Activated CD4-positive, alpha-beta memory T cell treated with anti-CD3 and anti-CD28 coated beads for 36 hours (primary cell): ENCODE measurements around the gene OR51L1. TPM values are rescaled to one million over a fixed set of nuclear protein-coding genes. Genes with fewer than 3 reads are reported as not detected.

ENCODE experiments used
- CTCF ChIA-PET: fragments of 350-600 bp; sonication (Branson Sonifier 250); formaldehyde crosslinking; loops from one replicate; lab custom pipeline; 2021; ENCODE audit warnings: antibody characterized with exemption, inconsistent platforms; lab: Charles Lee
- POLR2A ChIA-PET: fragments of 350-600 bp; sonication (Branson Sonifier 250); formaldehyde crosslinking; loops from one replicate; lab custom pipeline; 2021; ENCODE audit warnings: antibody characterized with exemption; lab: Charles Lee
- DNase-seq: peaks from one replicate; pipeline ENCODE4 v3.0.0-alpha.2; 2020
- H3K27ac Mint-ChIP-seq: one replicate; pipeline ENCODE4 v1.8.0; 2021; ENCODE audit warnings: mixed read lengths
- H3K27me3 Mint-ChIP-seq: one replicate; pipeline ENCODE4 v1.8.0; 2021; ENCODE audit warnings: mixed read lengths
- H3K36me3 Mint-ChIP-seq: one replicate; pipeline ENCODE4 v1.8.0; 2021; ENCODE audit warnings: mixed read lengths
- H3K4me1 Mint-ChIP-seq: one replicate; pipeline ENCODE4 v1.8.0; 2021; ENCODE audit warnings: low read depth, mixed read lengths
- H3K4me3 Mint-ChIP-seq: one replicate; pipeline ENCODE4 v1.8.0; 2021; ENCODE audit warnings: mild to moderate bottlenecking, mixed read lengths
- H3K9me3 Mint-ChIP-seq: one replicate; pipeline ENCODE4 v1.8.0; 2021; ENCODE audit warnings: mixed read lengths
- intact Hi-C: fragments of 100-400 bp; cut with micrococcal nuclease; formaldehyde crosslinking; loops from one replicate; pipeline ENCODE4 v1.15.1; 2023
- total RNA-seq, 2 experiments: library from RNA; stranded (reverse); gene quantifications; one replicate each; pipeline ENCODE4 v1.2.3, GENCODE V29; 2021

OR51L1 gene
- total RNA-seq, 2 experiments from 2014 or later, result not detected

DNA sequence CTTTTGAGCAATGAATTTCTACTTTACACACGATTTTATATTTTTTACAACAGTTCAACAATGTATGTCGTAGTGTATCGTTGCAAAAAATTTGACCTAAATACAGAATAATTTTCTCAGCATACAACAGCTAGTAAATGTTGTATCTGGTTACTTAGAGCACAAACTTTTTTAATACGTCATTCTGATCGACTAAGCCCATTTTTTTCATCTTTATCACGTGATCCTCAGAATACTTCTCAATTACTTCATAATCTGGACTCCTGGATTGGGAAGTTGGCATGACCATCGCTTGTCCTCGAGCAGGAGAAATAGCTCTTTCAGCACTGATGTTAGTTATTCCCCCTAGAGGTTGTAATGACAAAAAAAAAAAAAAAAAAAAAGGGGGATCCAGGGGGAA lies 16.6 kb downstream of the OR51L1 start:
- H3K27me3 Mint-ChIP-seq, result peaks cover 4% of the 10 kb centered on the region
- intact Hi-C loops, result no loop called here
- H3K27ac Mint-ChIP-seq, result no peak overlapping the region
- ChIA-PET POLR2A (no interaction called here), CTCF (interaction anchor here (1.4 kb wide), 1 partner anchor 11 kb away, joined by 3 read pairs; no protein-coding TSS in a partner anchor)
- H3K36me3 Mint-ChIP-seq, result no peaks in the 10 kb centered on the region
- no peak overlapping the region for H3K4me3 Mint-ChIP-seq
- no peaks in the 10 kb centered on the region for H3K9me3 Mint-ChIP-seq
- no peaks in the 10 kb centered on the region for H3K4me1 Mint-ChIP-seq
- DNase-seq, result no peak

DNA sequence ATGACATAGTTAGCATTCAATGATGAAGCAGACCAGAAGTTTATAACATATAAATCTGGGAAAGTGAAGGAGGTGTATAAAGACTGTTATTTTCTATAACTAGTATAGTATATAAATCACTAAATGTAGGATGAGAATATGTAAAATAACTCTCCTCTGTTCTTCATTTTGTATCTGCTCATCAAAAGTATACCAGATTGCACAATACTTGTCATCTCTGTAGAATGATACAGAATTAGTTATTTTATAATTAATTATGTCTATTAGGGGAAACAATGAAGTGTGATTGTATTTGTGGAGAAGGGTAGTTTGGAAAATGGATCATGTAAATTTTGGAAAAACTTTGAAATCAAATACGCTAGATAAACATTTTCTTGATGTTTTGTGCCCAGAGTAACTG lies 18.4 kb downstream of the OR51L1 start:
- H3K4me1 Mint-ChIP-seq, result no peaks in the 10 kb centered on the region
- no peak overlapping the region for H3K4me3 Mint-ChIP-seq
- DNase-seq, result no peak
- peaks cover 4% of the 10 kb centered on the region for H3K27me3 Mint-ChIP-seq
- intact Hi-C loops, result no loop called here
- ChIA-PET POLR2A (no interaction called here), CTCF (no interaction called here)
- H3K27ac Mint-ChIP-seq, result no peak overlapping the region
- no peaks in the 10 kb centered on the region for H3K36me3 Mint-ChIP-seq
- H3K9me3 Mint-ChIP-seq, result no peaks in the 10 kb centered on the region

DNA sequence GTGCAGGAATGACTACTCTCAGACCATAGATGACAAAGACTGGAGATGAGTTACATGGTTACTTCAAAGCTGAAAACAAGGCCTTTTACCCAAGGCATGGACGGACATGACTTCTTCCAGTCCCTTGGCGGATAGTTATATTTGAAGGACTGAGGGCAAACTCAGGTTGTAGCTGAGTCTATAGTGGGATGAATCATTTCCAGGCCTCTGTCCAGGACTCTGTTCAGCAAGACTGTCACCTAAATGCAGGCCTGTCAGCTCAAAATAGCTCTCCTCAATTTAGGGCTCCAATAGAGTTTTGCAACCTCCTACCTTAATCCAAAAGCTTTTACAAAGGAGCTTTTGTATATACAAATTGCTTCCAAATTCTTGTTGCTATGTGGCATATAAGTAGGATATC lies 27.3 kb downstream of the OR51L1 start:
- Mint-ChIP-seq H3K27ac (no peak overlapping the region), H3K4me3 (no peak overlapping the region), H3K4me1 (no peaks in the 10 kb centered on the region), H3K36me3 (no peaks in the 10 kb centered on the region), H3K27me3 (no peaks in the 10 kb centered on the region), H3K9me3 (peaks cover 30% of the 10 kb centered on the region)
- no peak for DNase-seq
- POLR2A ChIA-PET, result no interaction called here
- intact Hi-C loops, result no loop called here
- CTCF ChIA-PET, result no interaction called here

DNA sequence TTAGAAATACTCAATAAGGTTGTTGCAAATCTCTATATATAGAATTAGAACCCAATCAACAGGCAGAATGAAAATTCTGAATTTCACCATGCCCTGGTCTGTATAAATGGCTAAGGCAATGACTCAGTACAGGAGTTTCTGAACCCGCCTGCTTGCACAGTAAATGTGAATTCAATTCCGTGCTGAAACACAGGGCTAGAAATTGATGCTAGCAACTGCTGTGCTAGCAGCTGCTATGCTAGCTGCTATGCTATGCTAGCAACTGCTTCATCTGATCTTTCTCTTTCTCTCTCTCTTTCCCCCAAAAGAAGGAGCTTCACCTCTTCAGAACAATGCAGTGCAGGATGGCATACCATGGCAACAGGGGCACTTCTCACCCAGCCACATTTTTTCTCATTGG lies 42.0 kb downstream of the OR51L1 start:
- intact Hi-C loops, result no loop called here
- ChIA-PET POLR2A (no interaction called here), CTCF (no interaction called here)
- H3K9me3 Mint-ChIP-seq, result no peaks in the 10 kb centered on the region
- H3K4me3 Mint-ChIP-seq, result no peak overlapping the region
- DNase-seq, result no peak
- no peak overlapping the region for H3K27ac Mint-ChIP-seq
- H3K27me3 Mint-ChIP-seq, result no peaks in the 10 kb centered on the region
- no peaks in the 10 kb centered on the region for H3K4me1 Mint-ChIP-seq
- H3K36me3 Mint-ChIP-seq, result no peaks in the 10 kb centered on the region

DNA sequence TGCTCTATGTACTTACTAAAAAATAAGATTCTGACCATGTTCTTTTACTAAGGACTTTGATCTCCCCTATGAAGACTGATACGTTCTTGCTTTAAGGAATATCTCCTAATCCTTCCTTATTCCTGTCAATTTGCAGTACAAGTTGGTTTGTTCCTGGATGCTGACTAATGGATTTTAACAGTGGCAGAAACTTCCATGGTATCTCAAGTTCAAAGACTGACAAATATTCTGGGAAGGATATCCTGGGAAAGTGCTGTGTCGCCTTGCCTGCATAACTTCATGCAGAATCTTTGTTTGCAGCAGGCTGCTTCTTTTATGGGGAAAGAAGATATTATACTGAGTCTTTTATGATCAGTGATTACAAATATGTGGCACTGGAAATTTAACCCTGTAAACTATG lies 43.3 kb downstream of the OR51L1 start:
- CTCF ChIA-PET, result no interaction called here
- no peaks in the 10 kb centered on the region for H3K27me3 Mint-ChIP-seq

DNA sequence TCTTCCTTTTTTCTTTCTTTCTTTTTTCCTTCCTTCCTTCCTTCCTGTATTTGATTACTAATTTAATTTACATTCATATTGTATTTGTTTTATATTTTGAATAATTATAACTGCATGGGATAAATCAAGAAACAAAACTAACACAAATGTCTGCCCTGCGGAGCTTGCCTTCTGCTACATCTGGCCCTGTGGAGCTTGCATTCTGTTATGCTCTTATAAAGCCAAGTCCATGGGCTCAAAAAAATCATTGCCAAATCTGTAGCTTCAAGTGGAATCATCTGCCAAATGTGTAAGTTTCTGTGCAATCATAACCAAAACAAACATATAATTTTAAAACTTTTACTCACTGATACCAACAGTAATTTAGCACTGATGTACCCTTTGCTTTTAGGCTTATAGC lies 43.7 kb downstream of the OR51L1 start:
- ChIA-PET CTCF (no interaction called here), POLR2A (no interaction called here)
- intact Hi-C loops, result no loop called here
- no peak overlapping the region for H3K27ac Mint-ChIP-seq
- H3K36me3 Mint-ChIP-seq, result no peaks in the 10 kb centered on the region
- H3K4me3 Mint-ChIP-seq, result no peak overlapping the region
- H3K27me3 Mint-ChIP-seq, result no peaks in the 10 kb centered on the region
- H3K9me3 Mint-ChIP-seq, result no peaks in the 10 kb centered on the region
- no peaks in the 10 kb centered on the region for H3K4me1 Mint-ChIP-seq
- no peak for DNase-seq

More for the DNA sequence above, 43.3 kb downstream of the OR51L1 start:
- Mint-ChIP-seq H3K36me3 (no peaks in the 10 kb centered on the region), H3K4me3 (no peak overlapping the region), H3K27ac (no peak overlapping the region), H3K9me3 (no peaks in the 10 kb centered on the region), H3K4me1 (no peaks in the 10 kb centered on the region)
- POLR2A ChIA-PET, result no interaction called here
- no peak for DNase-seq
- intact Hi-C loops, result no loop called here

DNA sequence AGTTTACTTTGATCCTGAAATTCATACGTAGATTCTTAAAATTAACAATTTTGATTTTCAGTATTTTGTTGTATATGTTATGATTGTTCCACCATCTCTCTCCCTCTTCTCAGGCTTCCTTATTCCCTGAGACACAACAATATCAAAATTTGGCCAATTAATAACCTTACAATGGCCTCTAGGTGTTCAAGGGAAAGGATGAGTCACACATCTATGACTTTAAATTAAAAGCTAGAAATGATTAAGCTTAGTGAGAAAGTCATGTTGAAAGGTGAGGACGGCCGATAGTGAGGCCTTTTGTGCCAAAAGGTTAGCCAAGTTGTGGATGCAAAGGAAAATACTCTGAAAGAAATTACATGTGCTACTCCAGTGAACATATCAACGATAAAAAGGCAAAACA lies 46.2 kb downstream of the OR51L1 start:
- no peaks in the 10 kb centered on the region for H3K27me3 Mint-ChIP-seq
- intact Hi-C loops, result no loop called here
- H3K9me3 Mint-ChIP-seq, result no peaks in the 10 kb centered on the region
- POLR2A ChIA-PET, result no interaction called here
- H3K36me3 Mint-ChIP-seq, result no peaks in the 10 kb centered on the region
- no peak overlapping the region for H3K27ac Mint-ChIP-seq
- no peak for DNase-seq
- H3K4me1 Mint-ChIP-seq, result no peaks in the 10 kb centered on the region
- H3K4me3 Mint-ChIP-seq, result no peak overlapping the region
- CTCF ChIA-PET, result no interaction called here

DNA sequence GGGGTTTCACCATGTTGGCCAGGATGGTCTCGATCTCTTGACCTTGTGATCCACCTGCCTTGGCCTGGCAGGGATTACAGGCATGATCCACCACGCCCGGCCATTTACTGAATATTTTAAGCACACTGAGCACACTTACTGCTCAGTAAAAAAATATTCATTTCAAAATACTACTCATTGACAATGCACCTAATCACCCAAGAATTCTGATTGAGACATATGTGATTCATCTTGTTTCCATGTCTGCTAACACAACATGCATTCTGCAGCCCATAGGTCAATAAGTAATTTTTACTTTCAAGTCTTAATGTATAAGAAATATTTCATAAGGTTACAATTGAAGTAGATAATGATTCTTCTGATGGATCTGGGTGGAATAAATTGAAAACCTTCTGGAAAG lies 47.4 kb downstream of the OR51L1 start:
- intact Hi-C loops, result no loop called here

DNA sequence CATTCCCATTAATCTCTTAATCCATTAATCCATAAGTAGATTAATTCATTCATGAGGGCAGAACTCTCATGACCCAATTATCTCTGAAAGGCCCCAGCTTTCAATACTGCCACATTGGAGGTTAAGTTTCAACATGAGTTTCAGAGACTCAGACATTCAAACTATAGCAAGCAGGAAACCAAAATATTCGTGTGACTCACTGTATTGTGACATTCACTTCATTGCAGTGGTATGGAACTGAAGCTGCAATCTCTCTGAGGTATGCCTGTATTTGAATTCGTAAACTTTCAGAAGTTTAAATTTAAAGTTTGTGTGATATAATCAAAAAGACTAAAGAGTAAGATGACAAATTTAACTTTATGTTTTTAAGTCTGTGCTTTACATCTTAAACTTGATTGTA lies 48.7 kb downstream of the OR51L1 start:
- ChIA-PET POLR2A (no interaction called here), CTCF (no interaction called here)
- DNase-seq, result no peak
- Mint-ChIP-seq H3K4me1 (no peaks in the 10 kb centered on the region), H3K36me3 (no peaks in the 10 kb centered on the region), H3K4me3 (no peak overlapping the region), H3K27ac (no peak overlapping the region), H3K9me3 (no peaks in the 10 kb centered on the region), H3K27me3 (no peaks in the 10 kb centered on the region)
- intact Hi-C loops, result no loop called here

More for the DNA sequence above, 47.4 kb downstream of the OR51L1 start:
- no peak for DNase-seq
- H3K9me3 Mint-ChIP-seq, result no peaks in the 10 kb centered on the region
- ChIA-PET POLR2A (no interaction called here), CTCF (no interaction called here)
- H3K27me3 Mint-ChIP-seq, result no peaks in the 10 kb centered on the region
- no peaks in the 10 kb centered on the region for H3K4me1 Mint-ChIP-seq
- H3K36me3 Mint-ChIP-seq, result no peaks in the 10 kb centered on the region
- no peak overlapping the region for H3K4me3 Mint-ChIP-seq
- H3K27ac Mint-ChIP-seq, result no peak overlapping the region

DNA sequence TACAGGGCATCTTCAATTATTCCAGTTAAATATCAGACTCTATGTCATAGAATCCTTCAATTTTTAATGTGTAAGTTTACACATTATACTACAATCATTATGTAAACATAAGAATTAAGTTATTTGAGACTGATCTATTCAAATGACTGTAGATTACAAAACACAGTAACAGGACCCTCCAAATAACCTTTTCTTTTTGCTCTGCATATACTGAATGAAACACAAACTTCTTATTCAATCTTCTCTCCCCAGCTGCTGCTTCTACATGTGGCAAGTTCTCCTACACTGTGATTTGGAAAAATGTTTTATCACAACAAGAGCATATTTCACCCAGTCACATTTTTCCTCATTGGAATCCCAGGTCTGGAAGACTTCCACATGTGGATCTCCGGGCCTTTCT lies 51.6 kb downstream of the OR51L1 start, which contains the start of gene OR52J3:
Gene OR52J3, plus strand, starts transcription at position 301 of the 400 bp plus-strand sequence. Its CDS starts 0 bp downstream, at position 301.
- H3K36me3 Mint-ChIP-seq, result no peaks in the 10 kb centered on the region
- no peaks in the 10 kb centered on the region for H3K4me1 Mint-ChIP-seq
- intact Hi-C loops, result no loop called here
- ChIA-PET POLR2A (no interaction called here), CTCF (no interaction called here)
- no peaks in the 10 kb centered on the region for H3K9me3 Mint-ChIP-seq
- no peak for DNase-seq
- H3K27ac Mint-ChIP-seq, result no peak within 1 kb of the TSS
- no peak within 1 kb of the TSS for H3K4me3 Mint-ChIP-seq
- H3K27me3 Mint-ChIP-seq, result no peaks in the 10 kb centered on the region

DNA sequence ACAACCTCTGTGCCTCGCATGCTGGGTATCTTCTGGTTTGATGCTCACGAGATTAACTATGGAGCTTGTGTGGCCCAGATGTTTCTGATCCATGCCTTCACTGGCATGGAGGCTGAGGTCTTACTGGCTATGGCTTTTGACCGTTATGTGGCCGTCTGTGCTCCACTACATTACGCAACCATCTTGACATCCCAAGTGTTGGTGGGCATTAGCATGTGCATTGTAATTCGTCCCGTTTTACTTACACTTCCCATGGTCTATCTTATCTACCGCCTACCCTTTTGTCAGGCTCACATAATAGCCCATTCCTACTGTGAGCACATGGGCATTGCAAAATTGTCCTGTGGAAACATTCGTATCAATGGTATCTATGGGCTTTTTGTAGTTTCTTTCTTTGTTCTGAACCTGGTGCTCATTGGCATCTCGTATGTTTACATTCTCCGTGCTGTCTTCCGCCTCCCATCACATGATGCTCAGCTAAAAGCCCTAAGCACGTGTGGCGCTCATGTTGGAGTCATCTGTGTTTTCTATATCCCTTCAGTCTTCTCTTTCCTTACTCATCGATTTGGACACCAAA lies 52.2 kb downstream of the OR51L1 start:
- CTCF ChIA-PET, result no interaction called here
- Mint-ChIP-seq H3K27me3 (peaks cover 2% of the 10 kb centered on the region), H3K27ac (no peak overlapping the region), H3K36me3 (no peaks in the 10 kb centered on the region), H3K4me3 (no peak overlapping the region), H3K4me1 (no peaks in the 10 kb centered on the region), H3K9me3 (no peaks in the 10 kb centered on the region)
- no peak for DNase-seq
- POLR2A ChIA-PET, result no interaction called here
- intact Hi-C loops, result no loop called here
